ENCODE data around the gene PAX5.

DNA sequence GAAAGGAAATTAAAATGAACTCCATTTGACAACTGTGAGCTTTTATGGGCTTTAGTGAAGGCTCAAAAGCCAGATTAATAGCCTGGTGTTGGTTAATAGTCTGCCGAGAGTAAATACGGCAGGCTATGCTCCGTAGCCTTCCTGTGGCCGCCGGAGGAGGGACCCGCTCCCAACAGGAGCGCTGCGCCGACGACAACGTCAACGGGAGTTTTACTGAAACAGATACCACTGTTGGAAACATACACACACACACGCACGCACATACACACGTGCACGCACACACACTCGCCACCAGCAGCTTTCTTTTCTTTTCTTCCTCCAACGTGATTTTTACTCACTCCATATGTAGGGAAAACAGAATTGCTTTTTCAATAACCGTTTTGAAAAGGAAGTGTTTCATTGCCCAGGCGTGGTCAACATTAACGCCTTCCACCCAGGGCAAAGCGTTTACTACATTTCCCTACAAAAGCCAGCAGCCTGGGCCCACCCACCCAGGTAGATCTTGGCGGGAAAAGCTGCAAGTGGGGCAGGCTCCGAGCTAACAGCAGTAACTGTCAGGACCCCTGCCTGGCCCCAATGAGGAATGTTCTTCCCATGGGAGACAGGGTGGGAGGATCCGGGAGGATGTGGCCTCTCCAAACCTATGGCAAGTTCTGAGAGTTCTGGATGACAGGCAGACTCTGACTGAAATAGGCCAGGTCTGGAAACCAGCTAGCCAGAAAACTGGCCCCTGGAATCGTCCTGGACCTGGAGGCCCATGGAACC, 72.3 kb downstream of the PAX5 start:
- TF ChIP-seq, protein P1, sequence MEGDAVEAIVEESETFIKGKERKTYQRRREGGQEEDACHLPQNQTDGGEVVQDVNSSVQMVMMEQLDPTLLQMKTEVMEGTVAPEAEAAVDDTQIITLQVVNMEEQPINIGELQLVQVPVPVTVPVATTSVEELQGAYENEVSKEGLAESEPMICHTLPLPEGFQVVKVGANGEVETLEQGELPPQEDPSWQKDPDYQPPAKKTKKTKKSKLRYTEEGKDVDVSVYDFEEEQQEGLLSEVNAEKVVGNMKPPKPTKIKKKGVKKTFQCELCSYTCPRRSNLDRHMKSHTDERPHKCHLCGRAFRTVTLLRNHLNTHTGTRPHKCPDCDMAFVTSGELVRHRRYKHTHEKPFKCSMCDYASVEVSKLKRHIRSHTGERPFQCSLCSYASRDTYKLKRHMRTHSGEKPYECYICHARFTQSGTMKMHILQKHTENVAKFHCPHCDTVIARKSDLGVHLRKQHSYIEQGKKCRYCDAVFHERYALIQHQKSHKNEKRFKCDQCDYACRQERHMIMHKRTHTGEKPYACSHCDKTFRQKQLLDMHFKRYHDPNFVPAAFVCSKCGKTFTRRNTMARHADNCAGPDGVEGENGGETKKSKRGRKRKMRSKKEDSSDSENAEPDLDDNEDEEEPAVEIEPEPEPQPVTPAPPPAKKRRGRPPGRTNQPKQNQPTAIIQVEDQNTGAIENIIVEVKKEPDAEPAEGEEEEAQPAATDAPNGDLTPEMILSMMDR (IDR thresholded peaks at IDR 0.05; ENCODE audit: borderline replicate concordance, extremely low read depth, low read length, poor library complexity, severe bottlenecking): no peak
- TF ChIP-seq EZH2 (IDR thresholded peaks at IDR 0.05; ENCODE audit: borderline replicate concordance, low read depth, low read length, severe bottlenecking): no peak
